ENCODE results near the gene GSG1L2.
"Not testable (repeated sequence)": the region's sequence is repeated elsewhere in the genome, so short reads cannot be mapped to it uniquely, and the experiment has no call there.

GSG1L2 gene

GRCh38 chr17:9788601-9789000 lies 33.3 kb downstream of the GSG1L2 start:
- no peak for DNase-seq

GRCh38 chr17:9784544-9784943 lies 37.3 kb downstream of the GSG1L2 start:
- no peak for DNase-seq

- not testable (repeated sequence) for DNase-seq
Measured at GRCh38 chr17:9783465-9783864, 38.4 kb downstream of the GSG1L2 start.

- no peak for DNase-seq
Measured at GRCh38 chr17:9783050-9783449, 38.8 kb downstream of the GSG1L2 start.

GRCh38 chr17:9780552-9780951 lies 41.3 kb downstream of the GSG1L2 start:
- no peak for DNase-seq

GRCh38 chr17:9776911-9777310 lies 45.0 kb downstream of the GSG1L2 start:
- no peak for DNase-seq

- no peak for DNase-seq
Measured at GRCh38 chr17:9772658-9773057, 49.2 kb downstream of the GSG1L2 start.

- no peak for DNase-seq
Measured at GRCh38 chr17:9771465-9771864, 50.4 kb downstream of the GSG1L2 start.

GRCh38 chr17:9769036-9769695 lies 52.7 kb downstream of the GSG1L2 start:
- DNase-seq, result no peak

- no peak for DNase-seq
Measured at GRCh38 chr17:9768381-9768934, 53.4 kb downstream of the GSG1L2 start.

GRCh38 chr17:9767432-9767991 lies 54.4 kb downstream of the GSG1L2 start:
- DNase-seq, result no peak

GRCh38 chr17:9766970-9767369 lies 54.9 kb downstream of the GSG1L2 start:
- no peak for DNase-seq

- DNase-seq, result no peak
Measured at GRCh38 chr17:9765322-9765721, 56.6 kb downstream of the GSG1L2 start.

GRCh38 chr17:9763643-9764042 lies 58.2 kb downstream of the GSG1L2 start:
- DNase-seq, result no peak

- DNase-seq, result no peak
Measured at GRCh38 chr17:9760266-9760665, 61.6 kb downstream of the GSG1L2 start.

- no peak for DNase-seq
Measured at GRCh38 chr17:9755083-9755482, 66.8 kb downstream of the GSG1L2 start.
